Measurements from ENCODE around the gene FNIP2. TPM values are rescaled to one million over a fixed set of nuclear protein-coding genes. Genes with fewer than 3 reads are reported as not detected.

The FNIP2 gene
- total RNA-seq, 1 experiment from 2014 or later = 5.2 TPM

DNA sequence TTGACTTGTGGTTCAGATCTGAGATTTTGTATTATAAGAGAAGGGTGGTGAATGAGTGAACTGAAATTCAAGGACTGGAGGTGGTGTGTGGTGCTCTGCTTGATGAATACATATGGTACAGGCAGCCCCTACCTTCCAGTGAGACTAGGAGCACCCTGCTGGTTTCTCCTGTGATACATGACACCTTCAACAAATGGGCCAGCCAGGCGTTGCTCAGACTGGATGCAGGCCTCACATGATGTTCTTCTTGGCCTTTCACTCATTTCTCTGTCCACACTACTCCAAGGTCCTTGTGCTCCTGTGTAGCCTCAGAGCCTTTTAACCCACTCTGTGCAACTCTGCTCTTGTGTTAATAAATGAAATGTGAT lies 67.2 kb downstream of the FNIP2 start:
- H3K9me3 ChIP-seq (ENCODE audit: low read length) = no peaks in the 10 kb centered on the region
- no peaks in the 10 kb centered on the region for H4K20me1 ChIP-seq (ENCODE audit: low read length)
- CTCF ChIA-PET = no interaction called here
- H3K9me2 ChIP-seq (replicated peaks; ENCODE audit: low read length) = no peaks in the 10 kb centered on the region
- H3K36me3 ChIP-seq (ENCODE audit: low read depth, low read length) = no peaks in the 10 kb centered on the region
- no peak overlapping the region for H2AFZ ChIP-seq (ENCODE audit: low read length)
- ATAC-seq = no peak
- POLR2A ChIA-PET (ENCODE audit: unreplicated experiment) = no interaction called here
- H3K27ac ChIP-seq (ENCODE audit: low read length) = no peak overlapping the region
- H3K9ac ChIP-seq (ENCODE audit: low read length) = no peak overlapping the region
- no peak for DNase-seq
- BruUV-seq (replicated peaks) = no TSS peak
- H3K4me1 ChIP-seq (ENCODE audit: insufficient read depth, low read length) = no peaks in the 10 kb centered on the region
- no peak for TF ChIP-seq EZH2 (IDR thresholded peaks at IDR 0.05; ENCODE audit: low read length, unreplicated experiment)
- no peak for TF ChIP-seq EZH2phosphoT487 (IDR thresholded peaks at IDR 0.05; ENCODE audit: borderline replicate concordance, low read length)
- TF ChIP-seq, protein P1, sequence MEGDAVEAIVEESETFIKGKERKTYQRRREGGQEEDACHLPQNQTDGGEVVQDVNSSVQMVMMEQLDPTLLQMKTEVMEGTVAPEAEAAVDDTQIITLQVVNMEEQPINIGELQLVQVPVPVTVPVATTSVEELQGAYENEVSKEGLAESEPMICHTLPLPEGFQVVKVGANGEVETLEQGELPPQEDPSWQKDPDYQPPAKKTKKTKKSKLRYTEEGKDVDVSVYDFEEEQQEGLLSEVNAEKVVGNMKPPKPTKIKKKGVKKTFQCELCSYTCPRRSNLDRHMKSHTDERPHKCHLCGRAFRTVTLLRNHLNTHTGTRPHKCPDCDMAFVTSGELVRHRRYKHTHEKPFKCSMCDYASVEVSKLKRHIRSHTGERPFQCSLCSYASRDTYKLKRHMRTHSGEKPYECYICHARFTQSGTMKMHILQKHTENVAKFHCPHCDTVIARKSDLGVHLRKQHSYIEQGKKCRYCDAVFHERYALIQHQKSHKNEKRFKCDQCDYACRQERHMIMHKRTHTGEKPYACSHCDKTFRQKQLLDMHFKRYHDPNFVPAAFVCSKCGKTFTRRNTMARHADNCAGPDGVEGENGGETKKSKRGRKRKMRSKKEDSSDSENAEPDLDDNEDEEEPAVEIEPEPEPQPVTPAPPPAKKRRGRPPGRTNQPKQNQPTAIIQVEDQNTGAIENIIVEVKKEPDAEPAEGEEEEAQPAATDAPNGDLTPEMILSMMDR (conservative IDR thresholded peaks at IDR 0.05; ENCODE audit: low read depth, low read length) = no peak
- H3K79me2 ChIP-seq (ENCODE audit: low read length) = no peaks in the 10 kb centered on the region
- no peaks in the 10 kb centered on the region for H3F3A ChIP-seq (ENCODE audit: low read length, unreplicated experiment)
- H3K4me2 ChIP-seq (ENCODE audit: low read length) = no peak overlapping the region
- intact Hi-C loops (cut with micrococcal nuclease) = no loop called here
- H3K4me3 ChIP-seq (ENCODE audit: low read length) = no peak overlapping the region
- no peaks in the 10 kb centered on the region for H3K27me3 ChIP-seq (ENCODE audit: low read length)

DNA sequence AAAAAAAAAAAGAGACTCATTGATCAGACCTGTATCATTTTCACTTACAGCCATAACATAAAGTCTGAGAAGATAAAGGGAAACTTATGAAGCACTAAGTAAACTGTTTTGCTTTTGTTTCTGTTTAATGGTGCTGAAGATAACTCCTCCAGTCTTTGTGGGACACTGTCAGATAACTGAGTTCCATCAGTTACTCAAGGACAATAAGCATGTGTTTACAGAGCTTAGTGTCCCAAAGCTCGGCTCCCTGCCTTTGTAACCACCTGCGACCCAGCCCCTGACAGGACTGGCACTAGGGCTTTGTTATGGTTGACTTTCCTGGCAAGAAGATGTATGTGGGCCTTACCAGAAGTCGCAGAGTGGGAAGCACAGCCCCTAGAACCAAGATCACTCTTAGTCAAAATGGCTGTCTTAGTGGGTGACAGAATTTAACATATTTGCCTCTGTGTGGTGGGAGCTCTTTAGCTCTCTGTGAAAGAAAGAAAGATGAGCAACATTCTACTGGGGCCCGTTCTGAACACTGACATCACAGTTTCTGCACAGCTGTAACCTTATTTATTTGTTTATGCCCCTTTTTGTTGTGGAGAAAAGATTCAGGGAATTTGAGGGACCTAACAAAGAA lies 68.1 kb downstream of the FNIP2 start:
- no peaks in the 10 kb centered on the region for H3K9me2 ChIP-seq (replicated peaks; ENCODE audit: low read length)
- intact Hi-C loops (cut with micrococcal nuclease) = no loop called here
- no peaks in the 10 kb centered on the region for H3K4me1 ChIP-seq (ENCODE audit: insufficient read depth, low read length)
- no peaks in the 10 kb centered on the region for H4K20me1 ChIP-seq (ENCODE audit: low read length)
- no peaks in the 10 kb centered on the region for H3K36me3 ChIP-seq (ENCODE audit: low read depth, low read length)
- no peak overlapping the region for H3K4me2 ChIP-seq (ENCODE audit: low read length)
- DNase-seq (no peak), ATAC-seq (no peak)
- ChIA-PET POLR2A (ENCODE audit: unreplicated experiment) (interaction anchor here (1.0 kb wide), 1 partner anchor 27 kb away, joined by 16 read pairs; no protein-coding TSS in a partner anchor), CTCF (no interaction called here)
- TF ChIP-seq EZH2phosphoT487 (IDR thresholded peaks at IDR 0.05; ENCODE audit: borderline replicate concordance, low read length) (no peak), EZH2 (IDR thresholded peaks at IDR 0.05; ENCODE audit: low read length, unreplicated experiment) (no peak)
- TF ChIP-seq, protein P1 (conservative IDR thresholded peaks at IDR 0.05; ENCODE audit: low read depth, low read length) = no peak
- no peak overlapping the region for H3K9ac ChIP-seq (ENCODE audit: low read length)
- H3F3A ChIP-seq (ENCODE audit: low read length, unreplicated experiment) = no peaks in the 10 kb centered on the region
- no peaks in the 10 kb centered on the region for H3K27me3 ChIP-seq (ENCODE audit: low read length)
- H2AFZ ChIP-seq (ENCODE audit: low read length) = no peak overlapping the region
- no peak overlapping the region for H3K4me3 ChIP-seq (ENCODE audit: low read length)
- H3K9me3 ChIP-seq (ENCODE audit: low read length) = no peaks in the 10 kb centered on the region
- BruUV-seq (replicated peaks) = no TSS peak
- H3K79me2 ChIP-seq (ENCODE audit: low read length) = no peaks in the 10 kb centered on the region
- H3K27ac ChIP-seq (ENCODE audit: low read length) = no peak overlapping the region

DNA sequence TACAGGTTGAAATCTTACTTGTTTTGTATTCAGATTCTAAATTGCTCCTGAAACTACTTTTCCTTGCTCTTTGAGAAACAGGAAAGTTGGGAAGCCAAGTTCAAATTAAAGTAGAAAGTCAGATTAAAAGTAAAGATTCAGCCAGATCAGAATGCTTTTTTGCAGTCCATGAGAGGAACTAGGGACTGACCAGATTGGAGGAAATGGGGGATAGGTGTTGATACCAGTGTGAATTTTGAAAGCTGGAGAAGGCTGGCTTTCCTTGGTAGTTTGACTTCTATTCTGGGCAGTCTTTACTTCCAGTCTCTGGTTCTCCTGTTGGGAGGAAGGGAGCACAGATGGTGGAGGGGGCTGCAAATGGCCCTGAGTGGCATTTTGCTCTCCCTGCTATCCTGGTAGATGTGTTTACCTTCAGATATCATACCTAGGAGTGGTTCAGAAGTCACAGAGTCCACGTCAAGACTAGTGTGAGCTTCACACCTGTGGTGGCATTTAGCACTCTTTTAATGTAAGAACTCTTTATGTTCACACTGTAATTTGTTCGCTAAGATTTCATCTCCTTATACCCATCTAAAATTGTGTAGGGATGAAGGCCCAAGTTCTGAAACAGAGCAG lies 68.8 kb downstream of the FNIP2 start:
- no peaks in the 10 kb centered on the region for H3K79me2 ChIP-seq (ENCODE audit: low read length)
- H3K9me2 ChIP-seq (replicated peaks; ENCODE audit: low read length) = no peaks in the 10 kb centered on the region
- no TSS peak for BruUV-seq (replicated peaks)
- ChIA-PET CTCF (no interaction called here), POLR2A (ENCODE audit: unreplicated experiment) (interaction anchor here (0.7 to 1.0 kb wide), 2 partner anchors 28 to 58 kb away, joined by 16 to 23 read pairs; no protein-coding TSS in a partner anchor)
- ATAC-seq (no peak), DNase-seq (no peak)
- H3K36me3 ChIP-seq (ENCODE audit: low read depth, low read length) = no peaks in the 10 kb centered on the region
- H3K9ac ChIP-seq (ENCODE audit: low read length) = no peak overlapping the region
- H3K4me2 ChIP-seq (ENCODE audit: low read length) = no peak overlapping the region
- intact Hi-C loops (cut with micrococcal nuclease) = no loop called here
- H3F3A ChIP-seq (ENCODE audit: low read length, unreplicated experiment) = no peaks in the 10 kb centered on the region
- H3K27ac ChIP-seq (ENCODE audit: low read length) = no peak overlapping the region
- no peak overlapping the region for H2AFZ ChIP-seq (ENCODE audit: low read length)
- no peaks in the 10 kb centered on the region for H3K27me3 ChIP-seq (ENCODE audit: low read length)
- H3K9me3 ChIP-seq (ENCODE audit: low read length) = no peaks in the 10 kb centered on the region
- no peaks in the 10 kb centered on the region for H4K20me1 ChIP-seq (ENCODE audit: low read length)
- no peak overlapping the region for H3K4me3 ChIP-seq (ENCODE audit: low read length)
- TF ChIP-seq EZH2 (IDR thresholded peaks at IDR 0.05; ENCODE audit: low read length, unreplicated experiment) = no peak
- TF ChIP-seq, protein P1 (conservative IDR thresholded peaks at IDR 0.05; ENCODE audit: low read depth, low read length) = no peak
- TF ChIP-seq EZH2phosphoT487 (IDR thresholded peaks at IDR 0.05; ENCODE audit: borderline replicate concordance, low read length) = no peak
- no peaks in the 10 kb centered on the region for H3K4me1 ChIP-seq (ENCODE audit: insufficient read depth, low read length)

Measured in PC-3 (cell line).